K562 (cell line): ENCODE results near the gene RBBP8. TPM values are rescaled to one million over a fixed set of nuclear protein-coding genes. Genes with fewer than 3 reads are reported as not detected.

Experiments
- ATAC-seq: fragments of 200-7000 bp; cut with Tn5 transposase; 3 replicates; pipeline ENCODE4 v1.9.1; 2020; ENCODE audit warnings: moderate library complexity
- BruUV-seq: library from RNA; stranded (reverse); fragments of 400-500 nt; replicated peaks from 2 replicates; lab custom pipeline; 2021; lab: Mats Ljungman, UMichigan
- CTCF ChIA-PET: fragments of 300-600 bp; formaldehyde crosslinking; extraction: SDS; loops from one replicate; lab custom pipeline; 2021; ENCODE audit warnings: low intra/inter-chr PET ratio; lab: Yijun Ruan, JAX
- POLR2A ChIA-PET: fragments of 300-600, 350-650 bp; sonication (Branson Sonifier 250); formaldehyde crosslinking; extraction: SDS; loops from one replicate; lab custom pipeline; 2021; ENCODE audit warnings: antibody characterized with exemption, inconsistent platforms; lab: Yijun Ruan, JAX
- DNase-seq, 4 experiments: peaks; one replicate each; pipeline versions ENCODE4 v3.0.0 to v3.0.0-alpha.2; 2011 to 2018; ENCODE audit warnings: low spot score in 3 of 4, mixed read lengths in 3 of 4; ENCODE audit errors: extremely low read depth in 1 of 4
- FAIRE-seq: peaks from 2 replicates; lab custom pipeline; 2011; peaks lifted over from hg19 to GRCh38; lab: Jason Lieb, UNC
- H2AFZ ChIP-seq: 2 replicates; pipeline ENCODE4 v1.6.0; 2011; ENCODE audit warnings: low read depth, low read length, control low read depth, inconsistent platforms
- H3K27ac ChIP-seq: fragments of 200-600 bp; 3 replicates; pipeline ENCODE4 v1.8.0; 2011; ENCODE audit warnings: low read depth, mild to moderate bottlenecking, control low read depth, inconsistent platforms, low read length, moderate library complexity, mixed read lengths; ENCODE audit errors: extremely low read depth
- H3K27me3 ChIP-seq, 2 experiments: fragments of 300-600 bp in 1 of 2; 2 replicates in 1 of 2; 3 replicates in 1 of 2; pipeline versions ENCODE4 v1.6.0 to v1.8.0; 2011; ENCODE audit warnings: inconsistent platforms in 2 of 2, low read length in 2 of 2, mild to moderate bottlenecking in 1 of 2, mixed read lengths in 1 of 2, moderate library complexity in 1 of 2; ENCODE audit not compliant: control insufficient read depth in 2 of 2, insufficient read depth in 2 of 2
- H3K36me3 ChIP-seq: fragments of 300-600 bp; 3 replicates; pipeline ENCODE4 v1.8.0; 2011; ENCODE audit warnings: mild to moderate bottlenecking, low read length, inconsistent platforms; ENCODE audit not compliant: control insufficient read depth, insufficient read depth
- H3K4me1 ChIP-seq, 2 experiments: fragments of 200-600 bp in 1 of 2; replicated peaks in 1 of 2; 2 replicates in 1 of 2; 3 replicates in 1 of 2; pipeline versions ENCODE4 v1.5.1 to v1.8.0; 2011; ENCODE audit warnings: inconsistent platforms in 2 of 2, low read length in 2 of 2, mild to moderate bottlenecking in 1 of 2, mixed read lengths in 1 of 2, moderate library complexity in 1 of 2; ENCODE audit not compliant: control insufficient read depth in 2 of 2, insufficient read depth in 2 of 2
- H3K4me2 ChIP-seq: 2 replicates; pipeline ENCODE4 v1.6.1; 2011; ENCODE audit warnings: low read length, control low read depth, inconsistent platforms, mixed read lengths; ENCODE audit not compliant: insufficient read depth
- H3K4me3 ChIP-seq: fragments of 200-600 bp; sonication (generic), shearing (Covaris generic); 2 replicates; pipeline ENCODE4 v1.5.1; 2016; ENCODE audit warnings: control low read depth, inconsistent platforms
- H3K79me2 ChIP-seq: fragments of 200-600 bp; 3 replicates; pipeline ENCODE4 v1.8.0; 2011; ENCODE audit warnings: low read length, inconsistent platforms; ENCODE audit not compliant: control insufficient read depth, insufficient read depth
- H3K9ac ChIP-seq, 2 experiments: 2 replicates each; pipeline versions ENCODE4 v1.6.0 to v1.6.1; 2011; ENCODE audit warnings: low read depth in 2 of 2, low read length in 2 of 2, control low read depth in 1 of 2, inconsistent platforms in 1 of 2, mild to moderate bottlenecking in 1 of 2, mixed read lengths in 1 of 2; ENCODE audit not compliant: insufficient read depth in 1 of 2
- H3K9me1 ChIP-seq: one replicate; pipeline ENCODE4 v1.6.0; 2011; ENCODE audit warnings: inconsistent platforms, mild to moderate bottlenecking, low read length, moderate library complexity; ENCODE audit not compliant: control insufficient read depth, insufficient read depth
- H3K9me3 ChIP-seq: replicated peaks from 2 replicates; pipeline ENCODE4 v1.5.1; 2011; ENCODE audit warnings: low read depth, low read length, inconsistent platforms; ENCODE audit not compliant: control insufficient read depth, insufficient read depth
- H4K20me1 ChIP-seq: replicated peaks from 2 replicates; pipeline ENCODE4 v1.6.1; 2011; ENCODE audit warnings: low read length, inconsistent platforms, mixed read lengths; ENCODE audit not compliant: control insufficient read depth, insufficient read depth
- FOXJ2 ChIP-seq: fragments of 200-800 bp; sonication (Bioruptor generic); IDR thresholded peaks from 2 replicates; pipeline ENCODE4 v1.6.1; 2016; ENCODE audit warnings: missing genetic modification characterization, missing compliant biosample characterization
- HMGN3 ChIP-seq: IDR thresholded peaks from 2 replicates; pipeline ENCODE4 v1.6.1; 2011; ENCODE audit warnings: borderline replicate concordance, low read depth, mild to moderate bottlenecking, mixed read lengths, low read length; ENCODE audit not compliant: insufficient read length; ENCODE audit errors: extremely low read depth
- MEIS2 ChIP-seq: fragments of 450-650 bp; IDR thresholded peaks from 2 replicates; pipeline ENCODE4 v1.6.1; 2014; ENCODE audit warnings: mild to moderate bottlenecking; ENCODE audit not compliant: partially characterized antibody
- POLR3G ChIP-seq: IDR thresholded peaks from 2 replicates; pipeline ENCODE4 v1.6.1; 2011; ENCODE audit not compliant: insufficient read length, insufficient replicate concordance; ENCODE audit errors: extremely low read depth
- RREB1 ChIP-seq: fragments of 250-450 bp; sonication (Bioruptor Pico); IDR thresholded peaks from 2 replicates; pipeline ENCODE4 v1.4.0; 2020
- ZNF76 ChIP-seq: fragments of 250-450 bp; sonication (Bioruptor Pico); IDR thresholded peaks from 2 replicates; pipeline ENCODE4 v1.4.0; 2020; ENCODE audit warnings: mild to moderate bottlenecking, moderate library complexity, borderline replicate concordance
- in situ Hi-C: fragments of 300-500 bp; cut with MboI; formaldehyde crosslinking; loops from 4 replicates; pipeline ENCODE4 v1.15.0; 2018; ENCODE audit warnings: inconsistent platforms, mixed read lengths
- intact Hi-C: fragments of 100-400 bp; cut with micrococcal nuclease; formaldehyde crosslinking; loops from 2 replicates; pipeline ENCODE4 v1.14.2; 2022
- polyA plus RNA-seq, 8 experiments: library from polyadenylated mRNA; depleted of rRNA in 4 of 8; stranded (reverse) in 5 of 8; unstranded in 3 of 8; fragments of >200 nt; fragmentation: Nextera tagmentation in 2 of 8; fragmentation: Illumina TruSeq in 1 of 8; extraction: Ambion mirVana in 2 of 8; extraction: Trizol in 1 of 8; gene quantifications; 2 replicates each; pipeline versions ENCODE4 v1.2.1 to v1.2.3, GENCODE V29; 2011 to 2014; ENCODE audit warnings: inconsistent platforms in 1 of 8, missing spikeins in 1 of 8
- total RNA-seq, 7 experiments: library from RNA; depleted of rRNA in 6 of 7; stranded (reverse); fragments of >200 nt in 6 of 7; fragmentation: Illumina TruSeq in 2 of 7; extraction: Trizol in 2 of 7; gene quantifications; 2 replicates each; pipeline versions ENCODE4 v1.2.1 to v1.2.3, GENCODE V29; 2011 to 2021; ENCODE audit warnings: low replicate concordance in 1 of 7
- TF ChIP-seq, protein P1 (sequence below), 2 experiments: fragments of 450-650 bp in 1 of 2; sonication (generic) in 1 of 2; formaldehyde crosslinking in 1 of 2; IDR thresholded peaks; 2 replicates each; pipeline versions ENCODE4 v1.7.1 to v1.9.0; 2016 to 2022; ENCODE audit warnings: inconsistent platforms in 1 of 2, mild to moderate bottlenecking in 1 of 2, missing genetic modification reagents in 1 of 2

Gene RBBP8
- total and polyA plus RNA-seq, 9 of the 15 experiments (the other 6 are each of a cell fraction or from before 2014, with no cell fraction given) = 28.4 to 63.1 (median 48.9) TPM

DNA sequence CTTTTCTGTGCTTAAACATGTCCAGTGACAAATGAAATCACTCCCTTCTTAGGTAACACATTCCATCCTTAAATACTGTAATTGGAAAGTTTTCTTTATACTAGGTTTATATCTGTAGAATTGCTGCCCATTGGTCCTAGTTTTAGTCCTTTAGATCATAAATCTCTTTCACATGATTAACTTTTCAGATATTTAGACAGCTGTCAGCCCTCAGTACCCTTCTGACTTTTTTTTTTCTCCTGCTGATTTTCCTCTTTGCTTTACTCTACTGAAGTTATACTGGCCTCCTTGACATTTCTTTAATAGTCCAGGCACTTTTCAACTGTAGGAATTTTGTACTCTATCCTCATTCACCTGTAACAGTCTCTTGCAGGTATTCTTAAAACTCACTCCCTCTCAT is 28.9 kb downstream of the RBBP8 start:
- no peaks in the 10 kb centered on the region for H3K9me1 ChIP-seq
- H3K36me3 ChIP-seq = peaks cover 58% of the 10 kb centered on the region
- peaks cover 7% of the 10 kb centered on the region for H3K79me2 ChIP-seq
- no peak overlapping the region for H3K27ac ChIP-seq
- H4K20me1 ChIP-seq = no peaks in the 10 kb centered on the region
- H3K9ac ChIP-seq = no peak overlapping the region
- no peak for ATAC-seq
- POLR2A ChIA-PET = interaction anchor here (0.7 to 2.1 kb wide), 5 partner anchors 15 to 541 kb away, joined by 3 to 7 read pairs (median 3); no protein-coding TSS in a partner anchor
- no peak overlapping the region for H3K4me3 ChIP-seq
- H3K9me3 ChIP-seq = no peaks in the 10 kb centered on the region
- H3K4me2 ChIP-seq = no peak overlapping the region
- H3K4me1 ChIP-seq = no peaks in the 10 kb centered on the region
- no TSS peak for BruUV-seq
- no peaks in the 10 kb centered on the region for H3K27me3 ChIP-seq
- intact Hi-C loops (no loop called here), in situ Hi-C loops (no loop called here)
- CTCF ChIA-PET = no interaction called here
- no peak for FAIRE-seq
- no peak overlapping the region for H2AFZ ChIP-seq
- no peak for DNase-seq
- TF ChIP-seq HMGN3 = no peak
- TF ChIP-seq FOXJ2 (tag) = no peak
- TF ChIP-seq, protein P1, sequence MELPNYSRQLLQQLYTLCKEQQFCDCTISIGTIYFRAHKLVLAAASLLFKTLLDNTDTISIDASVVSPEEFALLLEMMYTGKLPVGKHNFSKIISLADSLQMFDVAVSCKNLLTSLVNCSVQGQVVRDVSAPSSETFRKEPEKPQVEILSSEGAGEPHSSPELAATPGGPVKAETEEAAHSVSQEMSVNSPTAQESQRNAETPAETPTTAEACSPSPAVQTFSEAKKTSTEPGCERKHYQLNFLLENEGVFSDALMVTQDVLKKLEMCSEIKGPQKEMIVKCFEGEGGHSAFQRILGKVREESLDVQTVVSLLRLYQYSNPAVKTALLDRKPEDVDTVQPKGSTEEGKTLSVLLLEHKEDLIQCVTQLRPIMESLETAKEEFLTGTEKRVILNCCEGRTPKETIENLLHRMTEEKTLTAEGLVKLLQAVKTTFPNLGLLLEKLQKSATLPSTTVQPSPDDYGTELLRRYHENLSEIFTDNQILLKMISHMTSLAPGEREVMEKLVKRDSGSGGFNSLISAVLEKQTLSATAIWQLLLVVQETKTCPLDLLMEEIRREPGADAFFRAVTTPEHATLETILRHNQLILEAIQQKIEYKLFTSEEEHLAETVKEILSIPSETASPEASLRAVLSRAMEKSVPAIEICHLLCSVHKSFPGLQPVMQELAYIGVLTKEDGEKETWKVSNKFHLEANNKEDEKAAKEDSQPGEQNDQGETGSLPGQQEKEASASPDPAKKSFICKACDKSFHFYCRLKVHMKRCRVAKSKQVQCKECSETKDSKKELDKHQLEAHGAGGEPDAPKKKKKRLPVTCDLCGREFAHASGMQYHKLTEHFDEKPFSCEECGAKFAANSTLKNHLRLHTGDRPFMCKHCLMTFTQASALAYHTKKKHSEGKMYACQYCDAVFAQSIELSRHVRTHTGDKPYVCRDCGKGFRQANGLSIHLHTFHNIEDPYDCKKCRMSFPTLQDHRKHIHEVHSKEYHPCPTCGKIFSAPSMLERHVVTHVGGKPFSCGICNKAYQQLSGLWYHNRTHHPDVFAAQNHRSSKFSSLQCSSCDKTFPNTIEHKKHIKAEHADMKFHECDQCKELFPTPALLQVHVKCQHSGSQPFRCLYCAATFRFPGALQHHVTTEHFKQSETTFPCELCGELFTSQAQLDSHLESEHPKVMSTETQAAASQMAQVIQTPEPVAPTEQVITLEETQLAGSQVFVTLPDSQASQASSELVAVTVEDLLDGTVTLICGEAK (IDR thresholded peaks at IDR 0.05) = no peak
- TF ChIP-seq, protein P1 (CRISPR knock-in tag; IDR thresholded peaks at IDR 0.05) = no peak
- TF ChIP-seq MEIS2 = peak; percentile 69
- no peak for TF ChIP-seq RREB1 (CRISPR knock-in tag)
- no peak for TF ChIP-seq POLR3G
- TF ChIP-seq ZNF76 (CRISPR knock-in tag) = no peak
